ENCODE measurements around the gene LBR. TPM values are rescaled to one million over a fixed set of nuclear protein-coding genes. Genes with fewer than 3 reads are reported as not detected.

Gene LBR
- total RNA-seq = 83.9 TPM

DNA sequence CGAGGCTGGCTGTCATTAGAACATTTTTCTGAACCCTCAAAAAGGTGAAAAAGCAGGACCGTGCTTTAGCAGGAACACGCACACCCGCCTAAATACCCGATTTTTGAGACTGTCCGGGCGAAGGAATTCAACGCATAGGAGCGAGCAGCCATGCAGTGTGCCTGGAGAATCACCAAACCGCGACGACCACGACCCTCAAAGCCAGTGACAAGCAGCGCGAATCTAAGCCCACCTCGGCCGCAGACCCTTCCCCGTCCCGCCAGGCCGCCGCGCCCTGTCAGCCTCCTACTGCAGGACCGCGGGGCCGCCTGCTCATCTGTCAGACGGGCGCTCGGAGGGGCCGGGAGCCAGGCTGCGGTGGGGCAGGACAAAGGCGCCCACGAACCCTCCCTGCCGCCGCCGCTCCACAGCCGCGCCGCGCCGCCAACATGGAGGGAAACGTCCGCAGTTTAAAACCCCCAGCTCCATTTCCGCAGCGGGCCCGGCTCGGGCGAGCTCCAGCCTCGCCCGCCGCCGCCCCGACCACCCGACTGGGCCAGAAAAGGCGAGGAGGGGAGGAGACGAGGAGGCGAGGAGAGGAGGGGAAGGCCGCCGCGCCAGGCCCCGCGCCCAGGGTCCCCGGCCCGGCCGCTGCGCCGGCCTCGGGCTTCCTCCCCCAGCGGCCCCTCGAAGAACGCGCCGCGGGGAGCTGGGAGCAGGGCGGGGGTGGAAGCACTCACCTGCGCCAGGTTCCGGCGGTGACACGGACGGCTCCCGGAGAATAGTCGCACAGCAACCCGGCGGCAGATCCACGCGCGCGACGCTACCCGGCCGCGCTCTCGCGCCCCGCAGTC, at the start of gene LBR:
LBR (minus strand) TSS at position 804 of the 833 bp plus-strand sequence. CDS start 3,963 bp downstream, outside the sequence.

Other genes starting within 250 kb of the LBR start
- 113 TPM for gene ENAH, start 225.1 kb upstream of the LBR start, total RNA-seq